Hepatocyte (in vitro differentiated cells): Measurements from ENCODE around the gene FLVCR2.

Experiments
- EZH2 ChIP-seq: fragments of 200-600 bp; sonication (generic); IDR thresholded peaks from 2 replicates; pipeline ENCODE4 v1.6.1; 2016; ENCODE audit warnings: antibody characterized with exemption, mild to moderate bottlenecking, borderline replicate concordance
- TF ChIP-seq, protein P1 (sequence below): fragments of 200-600 bp; sonication (generic); IDR thresholded peaks from 2 replicates; pipeline ENCODE4 v1.5.1; 2016; ENCODE audit warnings: antibody characterized with exemption, mild to moderate bottlenecking; ENCODE audit not compliant: poor library complexity

DNA sequence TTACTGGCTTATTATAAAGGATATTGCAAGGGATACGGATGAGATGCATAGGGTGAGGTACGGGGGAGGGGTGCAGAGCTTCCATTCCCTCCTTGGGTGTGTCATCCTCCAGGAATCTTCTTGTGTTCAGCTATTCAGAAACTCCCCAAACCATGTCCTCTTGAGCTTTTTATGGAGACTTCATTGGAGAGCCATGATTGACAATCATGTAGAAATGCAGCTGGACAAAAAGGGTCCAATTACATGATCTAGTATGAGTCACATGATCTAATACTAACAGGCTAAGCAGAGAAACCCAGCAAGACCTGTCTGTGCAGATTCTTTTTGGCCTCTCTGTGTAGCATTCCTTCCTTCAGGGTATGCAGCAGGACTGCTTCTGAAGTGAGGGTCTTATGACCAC is 23.9 kb upstream of the FLVCR2 start:
- TF ChIP-seq, protein P1, sequence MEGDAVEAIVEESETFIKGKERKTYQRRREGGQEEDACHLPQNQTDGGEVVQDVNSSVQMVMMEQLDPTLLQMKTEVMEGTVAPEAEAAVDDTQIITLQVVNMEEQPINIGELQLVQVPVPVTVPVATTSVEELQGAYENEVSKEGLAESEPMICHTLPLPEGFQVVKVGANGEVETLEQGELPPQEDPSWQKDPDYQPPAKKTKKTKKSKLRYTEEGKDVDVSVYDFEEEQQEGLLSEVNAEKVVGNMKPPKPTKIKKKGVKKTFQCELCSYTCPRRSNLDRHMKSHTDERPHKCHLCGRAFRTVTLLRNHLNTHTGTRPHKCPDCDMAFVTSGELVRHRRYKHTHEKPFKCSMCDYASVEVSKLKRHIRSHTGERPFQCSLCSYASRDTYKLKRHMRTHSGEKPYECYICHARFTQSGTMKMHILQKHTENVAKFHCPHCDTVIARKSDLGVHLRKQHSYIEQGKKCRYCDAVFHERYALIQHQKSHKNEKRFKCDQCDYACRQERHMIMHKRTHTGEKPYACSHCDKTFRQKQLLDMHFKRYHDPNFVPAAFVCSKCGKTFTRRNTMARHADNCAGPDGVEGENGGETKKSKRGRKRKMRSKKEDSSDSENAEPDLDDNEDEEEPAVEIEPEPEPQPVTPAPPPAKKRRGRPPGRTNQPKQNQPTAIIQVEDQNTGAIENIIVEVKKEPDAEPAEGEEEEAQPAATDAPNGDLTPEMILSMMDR = no peak
- no peak for TF ChIP-seq EZH2
